GM10248 (cell line): ENCODE measurements around the gene TRANK1.
"Not testable (repeated sequence)": the region's sequence is repeated elsewhere in the genome, so short reads cannot be mapped to it uniquely, and the experiment has no call there.

Experiments
- CTCF ChIA-PET: fragments of 300-600 bp; sonication (Branson Sonifier 250); formaldehyde crosslinking; extraction: SDS; loops from one replicate; lab custom pipeline; 2021; ENCODE audit warnings: antibody characterized with exemption; lab: Yijun Ruan, JAX
- POLR2A ChIA-PET: fragments of 350-650 bp; sonication (Branson Sonifier 250); formaldehyde crosslinking; extraction: SDS; loops from one replicate; lab custom pipeline; 2020; ENCODE audit warnings: antibody characterized with exemption; lab: Yijun Ruan, JAX
- DNase-seq: peaks from one replicate; pipeline ENCODE4 v3.0.0; 2012; ENCODE audit errors: extremely low spot score
- TF ChIP-seq, protein P1 (sequence below): IDR thresholded peaks from 2 replicates; pipeline ENCODE4 v1.5.1; 2012; ENCODE audit warnings: mild to moderate bottlenecking, low read depth; ENCODE audit errors: extremely low read depth, missing control alignments, control extremely low read depth

The TRANK1 gene

DNA sequence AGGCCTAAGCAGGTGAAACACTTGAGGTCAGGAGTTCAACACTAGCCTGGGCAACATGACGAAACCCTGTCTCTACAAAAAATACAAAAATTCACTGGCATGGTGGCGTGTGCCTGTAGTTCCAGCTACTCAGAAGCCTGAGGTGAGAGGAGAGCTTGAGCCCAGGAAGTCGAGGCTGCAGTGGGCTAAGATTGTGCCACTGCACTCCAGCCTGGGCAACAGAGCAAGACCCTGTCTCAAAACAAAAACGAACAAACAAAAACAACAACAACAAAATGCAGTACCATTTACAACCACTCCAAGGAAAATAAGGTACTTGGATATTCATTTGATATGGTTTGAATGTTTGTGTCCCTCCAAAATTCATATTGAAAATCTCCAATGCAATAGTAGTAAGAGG, 15.6 kb upstream of the TRANK1 start:
- ChIA-PET CTCF (interaction anchor here (0.8 to 5.6 kb wide), 11 partner anchors 12 to 168 kb away, joined by 3 to 83 read pairs (median 26); no protein-coding TSS in a partner anchor), POLR2A (no interaction called here)
- no peak for DNase-seq
- TF ChIP-seq, protein P1, sequence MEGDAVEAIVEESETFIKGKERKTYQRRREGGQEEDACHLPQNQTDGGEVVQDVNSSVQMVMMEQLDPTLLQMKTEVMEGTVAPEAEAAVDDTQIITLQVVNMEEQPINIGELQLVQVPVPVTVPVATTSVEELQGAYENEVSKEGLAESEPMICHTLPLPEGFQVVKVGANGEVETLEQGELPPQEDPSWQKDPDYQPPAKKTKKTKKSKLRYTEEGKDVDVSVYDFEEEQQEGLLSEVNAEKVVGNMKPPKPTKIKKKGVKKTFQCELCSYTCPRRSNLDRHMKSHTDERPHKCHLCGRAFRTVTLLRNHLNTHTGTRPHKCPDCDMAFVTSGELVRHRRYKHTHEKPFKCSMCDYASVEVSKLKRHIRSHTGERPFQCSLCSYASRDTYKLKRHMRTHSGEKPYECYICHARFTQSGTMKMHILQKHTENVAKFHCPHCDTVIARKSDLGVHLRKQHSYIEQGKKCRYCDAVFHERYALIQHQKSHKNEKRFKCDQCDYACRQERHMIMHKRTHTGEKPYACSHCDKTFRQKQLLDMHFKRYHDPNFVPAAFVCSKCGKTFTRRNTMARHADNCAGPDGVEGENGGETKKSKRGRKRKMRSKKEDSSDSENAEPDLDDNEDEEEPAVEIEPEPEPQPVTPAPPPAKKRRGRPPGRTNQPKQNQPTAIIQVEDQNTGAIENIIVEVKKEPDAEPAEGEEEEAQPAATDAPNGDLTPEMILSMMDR, result no peak

DNA sequence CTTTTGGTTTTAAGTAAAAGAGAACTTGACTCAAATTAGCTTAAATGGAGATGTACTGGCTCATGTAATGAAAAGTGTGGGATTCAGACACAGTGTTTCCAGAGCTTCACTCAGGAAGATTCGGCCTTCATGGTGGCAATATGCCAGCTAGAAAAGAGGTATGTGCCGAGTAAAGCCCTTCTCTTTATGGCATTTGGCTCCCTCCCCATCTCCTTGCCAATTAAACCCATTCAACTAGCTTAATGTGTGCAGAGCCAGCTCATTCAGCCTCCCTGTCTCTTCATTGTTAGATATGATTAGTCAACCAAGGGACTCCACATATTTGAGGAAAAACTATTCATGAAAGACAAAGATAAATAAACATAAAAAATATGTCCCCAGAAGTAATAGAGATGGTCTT, 15.0 kb upstream of the TRANK1 start:
- ChIA-PET CTCF (interaction anchor here (0.8 to 5.6 kb wide), 14 partner anchors 11 to 168 kb away, joined by 3 to 83 read pairs (median 26); partner anchors contain the start of gene TRANK1), POLR2A (interaction anchor here (0.7 kb wide), 1 partner anchor 54 kb away, joined by 6 read pairs; no protein-coding TSS in a partner anchor)
- DNase-seq, result no peak
- TF ChIP-seq, protein P1, result no peak

DNA sequence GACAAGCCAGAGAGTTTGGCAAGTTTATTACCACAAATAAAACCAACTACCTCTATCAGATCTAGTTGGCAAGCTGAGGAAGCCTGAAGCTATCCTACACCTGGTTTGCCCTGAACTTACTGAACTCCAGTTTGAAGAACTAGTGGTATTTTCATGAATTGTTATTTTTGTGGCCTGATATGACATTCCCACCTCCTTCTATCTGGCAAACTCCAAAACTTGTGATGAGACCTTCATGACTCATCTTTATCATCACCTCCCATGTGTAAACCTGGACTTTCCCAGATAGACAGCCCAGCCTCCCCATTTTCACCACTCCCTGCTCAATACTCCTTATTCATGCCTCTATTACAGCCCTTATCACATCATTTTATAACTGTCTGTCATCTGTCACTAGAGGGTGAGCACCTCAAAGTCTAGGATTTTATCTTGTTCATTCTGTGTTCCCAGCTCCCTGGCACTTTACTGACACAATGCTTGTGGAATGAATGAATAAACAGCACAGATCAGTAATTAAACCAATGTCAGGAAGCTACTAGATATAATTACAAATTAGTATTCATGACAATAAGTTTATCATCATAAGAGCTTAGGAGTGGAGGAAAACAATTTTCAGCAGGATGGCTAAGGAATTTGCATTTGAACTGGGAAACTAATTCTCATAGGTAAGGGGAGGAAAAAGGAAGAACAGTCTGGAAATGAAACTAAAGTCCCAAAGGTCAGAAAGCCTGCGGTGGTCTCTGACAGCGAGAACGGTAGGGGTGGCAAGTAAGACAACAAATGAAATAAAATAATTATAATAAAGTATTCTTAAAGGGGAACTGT, 13.2 kb upstream of the TRANK1 start:
- TF ChIP-seq, protein P1, result no peak
- DNase-seq, result no peak
- CTCF ChIA-PET, result interaction anchor here (0.7 to 5.6 kb wide), 49 partner anchors 8 to 992 kb away, joined by 3 to 83 read pairs (median 5); partner anchors contain the start of genes EPM2AIP1, MLH1 and TRANK1
- POLR2A ChIA-PET, result no interaction called here

DNA sequence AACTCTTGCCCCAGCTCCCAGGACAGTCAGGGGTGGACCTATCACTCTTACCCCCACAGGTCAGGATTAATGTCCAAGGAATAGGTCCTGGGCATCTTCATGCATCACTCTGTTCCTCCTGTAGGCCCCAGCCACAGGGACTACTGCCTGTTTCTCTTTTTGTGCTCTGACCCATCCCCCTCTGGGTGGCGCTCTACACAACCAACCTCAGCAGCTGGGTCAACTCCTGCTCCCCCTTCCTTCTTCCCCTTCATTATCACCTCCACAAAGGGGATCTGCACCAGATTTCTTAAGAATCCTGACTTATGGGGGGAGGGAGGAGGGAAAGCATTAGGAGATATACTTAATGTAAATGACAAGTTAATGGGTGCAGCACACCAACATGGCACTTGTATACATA, 12.2 kb upstream of the TRANK1 start:
- no peak for DNase-seq
- ChIA-PET POLR2A (no interaction called here), CTCF (interaction anchor here (0.8 to 5.6 kb wide), 21 partner anchors 9 to 230 kb away, joined by 3 to 83 read pairs (median 15); partner anchors contain the start of genes EPM2AIP1, MLH1 and TRANK1)
- TF ChIP-seq, protein P1, result no peak

DNA sequence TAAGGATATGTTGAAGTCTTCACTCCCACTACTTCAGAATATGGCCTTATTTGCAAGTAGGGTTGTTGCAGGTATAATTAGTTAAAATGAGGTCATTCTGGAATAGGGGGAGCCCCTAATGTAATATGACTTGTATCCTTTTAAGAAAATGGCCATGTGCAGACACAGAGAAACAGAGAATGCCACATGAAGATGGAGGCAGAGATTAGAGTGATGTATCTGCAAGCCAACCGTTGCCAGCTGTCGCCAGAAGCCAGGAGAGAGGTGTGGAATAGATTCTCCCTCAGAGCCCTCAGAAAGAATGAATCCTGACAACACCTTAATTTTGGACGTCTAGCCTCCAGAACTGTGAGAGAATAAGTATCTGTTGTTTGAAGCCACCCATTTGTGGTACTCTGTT, 11.3 kb upstream of the TRANK1 start:
- TF ChIP-seq, protein P1, result no peak
- no peak for DNase-seq
- POLR2A ChIA-PET, result no interaction called here
- CTCF ChIA-PET, result interaction anchor here (1.4 to 5.6 kb wide), 8 partner anchors 12 to 227 kb away, joined by 3 to 83 read pairs (median 24); partner anchors contain the start of genes EPM2AIP1, MLH1 and TRANK1

DNA sequence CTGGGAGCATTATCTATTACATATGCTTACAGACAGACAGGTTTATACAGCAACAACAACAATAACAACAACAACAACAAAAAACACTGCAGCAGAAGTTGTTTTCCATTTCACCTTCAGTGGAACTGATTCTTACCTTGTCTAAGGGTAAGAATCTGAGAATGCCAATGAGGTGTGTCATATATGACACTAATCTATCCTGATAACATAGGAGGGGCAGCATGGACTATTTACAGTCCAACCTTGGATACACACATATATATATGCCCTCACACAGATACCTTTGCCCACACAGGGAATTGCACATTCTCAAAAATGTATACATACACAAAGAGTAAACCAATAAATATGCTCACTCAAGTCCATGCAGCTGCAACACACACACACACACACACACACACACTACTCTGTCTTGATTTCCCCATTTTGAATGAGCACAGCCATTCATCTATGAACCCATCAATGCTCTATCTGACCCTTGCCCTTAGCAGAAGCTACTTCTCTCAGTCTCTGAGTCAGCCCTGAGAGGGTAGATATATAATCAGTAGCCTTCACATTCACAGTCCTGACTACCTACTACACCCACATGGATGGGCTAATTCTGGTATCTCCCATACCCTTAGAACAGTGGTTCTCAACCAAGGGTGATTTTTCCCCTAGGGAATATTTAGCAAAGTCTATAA, 9.7 kb upstream of the TRANK1 start:
- TF ChIP-seq, protein P1, result no peak
- no peak for DNase-seq
- CTCF ChIA-PET, result interaction anchor here (0.8 to 2.5 kb wide), 5 partner anchors 10 to 86 kb away, joined by 3 to 10 read pairs (median 4); partner anchors contain the start of gene TRANK1
- POLR2A ChIA-PET, result no interaction called here

DNA sequence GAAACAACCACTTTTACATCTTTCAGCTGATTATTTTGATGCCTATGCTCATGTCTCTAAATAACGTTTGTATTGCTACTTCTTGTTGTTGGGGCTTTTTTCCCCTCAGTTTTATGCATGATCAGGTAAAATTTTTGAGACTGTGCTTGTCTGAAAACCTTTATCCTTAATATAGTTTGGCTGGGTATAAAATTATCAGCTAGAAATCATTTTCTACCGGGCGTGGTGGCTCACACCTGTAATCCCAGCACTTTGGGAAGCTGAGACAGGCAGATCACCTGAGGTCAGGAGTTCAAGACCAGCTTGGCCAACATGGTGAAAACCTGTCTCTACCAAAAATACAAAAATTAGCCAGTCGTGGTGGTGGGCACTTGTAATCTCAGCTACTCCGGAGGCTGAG, 3.0 kb upstream of the TRANK1 start:
- POLR2A ChIA-PET, DNase-seq: not testable (repeated sequence)
- CTCF ChIA-PET, result interaction anchor here (1.2 to 4.1 kb wide), 3 partner anchors 11 to 45 kb away, joined by 3 to 37 read pairs (median 5); partner anchors contain the start of genes EPM2AIP1 and MLH1
